Uterus (tissue), 2 donors: ENCODE measurements around the gene TMED3.

Experiments used
- CTCF ChIP-seq, 4 experiments: fragments of 200-600 bp in 2 of 4; fragments of 450-650 bp in 2 of 4; sonication (generic) in 2 of 4; IDR thresholded peaks; one replicate each; pipeline ENCODE4 v1.5.1; 2016 to 2019; ENCODE audit warnings: antibody characterized with exemption in 4 of 4, mild to moderate bottlenecking in 2 of 4, moderate library complexity in 1 of 4
- POLR2A ChIP-seq, 2 donors: fragments of 450-650 bp; IDR thresholded peaks; one replicate each; pipeline ENCODE4 v1.6.1; 2016; ENCODE audit warnings: antibody characterized with exemption in 2 of 2, mild to moderate bottlenecking in 1 of 2, moderate library complexity in 1 of 2

GRCh38 chr15:79265167-79265566, 45.7 kb upstream of the TMED3 start:
- TF ChIP-seq POLR2A (IDR thresholded peaks at IDR 0.05) (no peak), CTCF (IDR thresholded peaks at IDR 0.05) (no peak)
